Sciatic nerve (tissue), 2 donors: ENCODE data around the gene FAM227A. TPM values are rescaled to one million over a fixed set of nuclear protein-coding genes. Genes with fewer than 3 reads are reported as not detected.
A peak's percentile ranks its signal among the peaks of the same experiment; 100 is the strongest.

Experiments
- ATAC-seq: fragments of 200-7000 bp; cut with Tn5 transposase; one replicate; pipeline ENCODE4 v1.9.1; 2020; ENCODE audit warnings: mild to moderate bottlenecking, moderate library complexity
- DNase-seq: peaks from one replicate; pipeline ENCODE4 v3.0.0-alpha.2; 2020; ENCODE audit warnings: low spot score
- intact Hi-C: fragments of 100-400 bp; cut with DNase I; formaldehyde crosslinking; loops from one replicate; pipeline ENCODE4 v1.14.2; 2022
- total RNA-seq: library from RNA; stranded (reverse); fragmentation: NEBNext Ultra II Directional; extraction: Animal tissue kit (Norgen Biotek cat#: 25700); gene quantifications from one replicate; pipeline ENCODE4 v1.2.1, GENCODE V29; 2021
- donor health status: DM: no; HTN: no; CAD: no.
- donor health status: DM: no; HTN: no; CAD: no.

FAM227A gene
- total RNA-seq, 1 donor from 2014 or later: 2.9 TPM

- ATAC-seq: no peak
- intact Hi-C loops: loop anchor here (5.0 kb wide), 1 partner anchor 60 kb away; the partner anchor contains the start of gene DDX17
- DNase-seq: no peak
These were observed 88.5 kb downstream of the FAM227A start for GRCh38 chr22:38567531-38568285.

DNA sequence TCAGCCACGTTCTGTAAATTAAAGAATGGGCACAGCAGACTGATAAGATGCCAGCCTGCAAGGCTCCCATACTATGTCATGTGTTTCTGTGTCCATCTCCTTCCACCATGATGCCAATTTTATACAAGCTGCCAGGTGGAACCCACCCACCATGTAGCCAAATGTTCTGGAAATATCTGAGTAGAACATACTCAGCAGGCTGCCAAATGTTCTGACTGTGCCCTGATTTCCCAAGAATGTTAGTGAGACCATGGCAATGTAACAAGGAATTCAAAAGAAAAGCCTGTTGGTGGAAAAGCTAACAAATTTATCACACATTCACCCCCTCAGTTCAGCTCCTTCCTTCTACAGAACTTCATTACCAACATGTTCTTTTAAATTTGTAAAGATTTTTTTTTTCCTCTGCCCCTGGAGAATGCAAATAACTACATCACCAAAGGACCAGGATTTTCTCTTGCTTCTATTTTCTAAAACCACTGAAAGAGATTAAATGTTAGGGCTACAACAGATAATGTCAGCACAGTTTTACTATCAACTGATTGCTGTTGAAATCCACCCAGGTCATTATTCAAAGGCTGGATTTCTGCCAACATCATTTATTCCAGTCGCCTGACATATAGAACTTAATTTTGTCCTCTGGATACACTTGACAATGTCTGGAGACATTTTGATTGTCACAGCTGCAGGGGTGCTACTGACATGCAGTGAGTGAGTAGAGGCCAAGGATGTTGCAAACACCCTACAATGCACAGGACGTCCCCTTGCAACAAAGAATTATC lies 89.3 kb downstream of the FAM227A start:
- ATAC-seq: no peak
- no peak for DNase-seq
- intact Hi-C loops: loop anchor here (5.0 kb wide), 1 partner anchor 60 kb away; the partner anchor contains the start of gene DDX17

GRCh38 chr22:38565441-38565840 lies 90.8 kb downstream of the FAM227A start:
- intact Hi-C loops: loop anchor here (5.0 kb wide), 1 partner anchor 58 kb away; the partner anchor contains the start of gene DDX17
- DNase-seq: no peak
- no peak for ATAC-seq

GRCh38 chr22:38564669-38565068 lies 91.5 kb downstream of the FAM227A start:
- intact Hi-C loops: loop anchor here (5.0 kb wide), 1 partner anchor 57 kb away; the partner anchor contains the start of gene DDX17
- DNase-seq: no peak
- no peak for ATAC-seq

DNA sequence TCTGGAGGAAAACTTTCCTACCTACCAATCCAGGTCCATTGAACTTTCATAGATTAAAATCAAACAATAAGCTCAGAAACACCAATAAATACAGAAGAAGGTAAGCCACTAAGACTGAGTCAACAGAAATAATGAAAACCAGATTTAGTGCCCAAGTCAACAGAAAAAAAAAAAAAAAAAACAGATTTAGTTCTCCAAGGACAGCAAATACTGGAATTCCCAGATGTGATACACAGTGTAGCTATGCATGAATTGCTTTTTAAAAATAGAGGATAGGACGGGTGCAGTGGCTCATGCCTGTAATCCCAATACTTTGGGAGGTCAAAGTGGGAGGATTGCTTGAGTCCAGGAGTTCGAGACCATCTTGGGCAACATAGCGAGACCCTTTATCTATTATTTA lies 101.9 kb downstream of the FAM227A start:
- no peak for DNase-seq
- intact Hi-C loops: no loop called here

GRCh38 chr22:38549101-38549894 lies 106.9 kb downstream of the FAM227A start:
- intact Hi-C loops: no loop called here
- ATAC-seq (peak; percentile 26), DNase-seq (no peak)

More for the DNA sequence above, 101.9 kb downstream of the FAM227A start:
- ATAC-seq: no peak

DNA sequence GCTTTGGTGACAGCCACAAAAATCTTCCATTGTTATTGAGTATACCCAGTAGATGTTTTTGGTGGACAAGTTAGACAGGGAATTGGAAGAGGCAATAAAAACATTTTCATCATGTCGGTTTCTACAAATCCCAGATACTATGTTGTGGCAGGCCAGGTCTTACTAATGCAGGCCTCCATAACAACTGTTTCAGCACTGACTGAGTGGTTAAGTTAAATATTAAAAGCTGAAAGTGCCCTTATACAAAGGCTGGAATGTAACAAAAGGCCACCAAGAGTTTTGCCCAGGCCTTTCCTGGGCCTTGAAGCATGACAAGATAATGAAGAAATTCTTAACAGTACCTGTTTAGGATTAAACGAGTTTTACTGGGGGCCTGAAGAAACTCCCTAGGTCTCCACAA lies 115.5 kb downstream of the FAM227A start:
- no peak for DNase-seq
- intact Hi-C loops: no loop called here
- no peak for ATAC-seq

DNA sequence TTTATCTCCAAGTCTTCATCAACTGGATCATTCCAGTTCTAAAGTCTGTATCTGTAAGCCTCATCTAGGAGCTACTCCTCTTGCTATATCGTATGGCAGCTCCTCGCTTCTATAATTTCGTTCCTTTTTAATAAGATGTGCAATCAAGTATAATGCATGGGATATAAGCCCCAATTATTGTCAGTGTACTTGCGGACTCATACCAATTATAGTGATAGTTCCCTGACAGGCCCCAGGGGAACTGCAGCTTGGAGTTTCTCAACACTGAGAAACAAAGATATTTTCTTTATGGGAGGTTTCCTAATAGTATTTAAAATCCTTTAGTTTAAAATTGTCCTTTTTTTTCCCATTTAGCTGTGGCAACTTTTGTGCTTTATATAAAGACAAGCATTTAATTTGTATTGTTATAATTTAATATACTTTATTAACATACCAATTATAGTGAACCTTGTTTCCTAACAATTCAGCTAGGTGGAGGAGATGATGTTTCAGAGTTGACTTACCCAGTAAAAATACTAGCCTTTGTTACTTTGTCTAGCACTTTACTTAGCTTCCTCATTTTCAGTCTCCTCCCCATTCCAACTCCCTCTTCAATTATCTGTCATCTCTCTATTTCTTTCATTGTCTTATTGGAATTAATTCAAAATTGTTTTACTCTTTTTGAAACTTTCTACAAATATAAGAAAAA lies 124.8 kb downstream of the FAM227A start:
- ATAC-seq (no peak), DNase-seq (no peak)
- intact Hi-C loops: no loop called here

Other genes with a start within 250 kb of the FAM227A start
- 0.71 TPM for gene KCNJ4, start 201.2 kb downstream of the FAM227A start, total RNA-seq
- 15.4 TPM for gene KDELR3, start 188.3 kb downstream of the FAM227A start, total RNA-seq
- gene DDX17, start 150.1 kb downstream of the FAM227A start, total RNA-seq: 742 TPM
- 4.7 TPM for gene DMC1, start 86.2 kb downstream of the FAM227A start, total RNA-seq
- 31.4 TPM for gene CBY1, start 246 bp upstream of the FAM227A start, total RNA-seq
- 35.3 TPM for gene TOMM22, start 25.6 kb upstream of the FAM227A start, total RNA-seq
- 54.6 TPM for gene JOSD1, start 44.6 kb upstream of the FAM227A start, total RNA-seq
- 55.5 TPM for gene GTPBP1, start 49.6 kb upstream of the FAM227A start, total RNA-seq
- 207 TPM for gene SUN2, start 99.6 kb upstream of the FAM227A start, total RNA-seq
- 11.1 TPM for gene DNAL4, start 137.8 kb upstream of the FAM227A start, total RNA-seq
- gene NPTXR, start 187.6 kb upstream of the FAM227A start, total RNA-seq: 6.9 TPM
- gene CBX6, start 215.8 kb upstream of the FAM227A start, total RNA-seq: 83.5 TPM